Measurements from ENCODE around the gene BCL10. TPM values are rescaled to one million over a fixed set of nuclear protein-coding genes. Genes with fewer than 3 reads are reported as not detected.
"Not testable (repeated sequence)": the region's sequence is repeated elsewhere in the genome, so short reads cannot be mapped to it uniquely, and the experiment has no call there.

The BCL10 gene
- total and polyA plus RNA-seq, 2 of the 8 experiments (the other 6 are each of a cell fraction or from before 2014, with no cell fraction given), result 7.4 to 29.6 TPM

DNA sequence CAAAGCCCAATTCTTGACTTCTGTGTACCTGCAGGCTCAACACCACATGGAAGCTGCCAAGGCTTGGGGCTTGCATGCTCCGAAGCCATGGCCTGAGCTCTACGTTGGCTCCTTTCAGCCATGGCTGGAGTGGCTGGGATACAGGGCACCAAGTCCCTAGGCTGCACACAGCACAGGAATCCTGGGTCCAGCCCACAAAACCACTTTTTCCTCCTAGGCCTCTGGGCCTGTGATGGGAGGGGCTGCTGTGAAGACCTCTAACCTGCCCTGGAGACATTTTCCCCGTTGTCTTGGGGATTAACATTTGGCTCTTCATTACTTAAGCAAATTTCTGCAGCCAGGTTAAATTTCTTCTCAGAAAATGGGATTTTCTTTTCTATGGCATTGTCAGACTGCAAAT is 27.4 kb downstream of the BCL10 start:
- FAIRE-seq; H2BK5ac ChIP-seq (ENCODE audit: low read depth, low read length); H3K18ac ChIP-seq (ENCODE audit: extremely low read depth, low read length); H3K79me1 ChIP-seq (ENCODE audit: low read depth, low read length); H2AFZ ChIP-seq (ENCODE audit: low read length); H2BK20ac ChIP-seq (ENCODE audit: low read length); H4K20me1 ChIP-seq (replicated peaks in 1 of 2; ENCODE audit: control insufficient read depth in 1 of 2, insufficient read depth in 2 of 2, low read length in 2 of 2); H3K27ac ChIP-seq (ENCODE audit: low read depth, low read length); H4K5ac ChIP-seq (ENCODE audit: insufficient read length, low read depth, low read length); H3K4me2 ChIP-seq (ENCODE audit: insufficient read depth in 1 of 2, low read depth in 2 of 2, low read length in 2 of 2); H3K4ac ChIP-seq (replicated peaks; ENCODE audit: insufficient read length, low read depth, low read length); H3K4me3 ChIP-seq (ENCODE audit: extremely low read depth in 1 of 4, insufficient read depth in 2 of 4, low read depth in 3 of 4, low read length in 4 of 4); H3K23ac ChIP-seq (ENCODE audit: insufficient read length); H2BK120ac ChIP-seq (replicated peaks; ENCODE audit: low read depth, low read length); H3K23me2 ChIP-seq (ENCODE audit: low read depth, low read length); H3K4me1 ChIP-seq (replicated peaks in 1 of 4; ENCODE audit: control insufficient read depth in 3 of 4, insufficient read depth in 4 of 4, low read length in 3 of 4); H4K91ac ChIP-seq (replicated peaks; ENCODE audit: insufficient read length, low read length); H3K56ac ChIP-seq (replicated peaks; ENCODE audit: insufficient read length, low read depth, low read length); H2AK5ac ChIP-seq (ENCODE audit: low read depth, low read length); H3K9ac ChIP-seq (replicated peaks in 1 of 4; ENCODE audit: extremely low read depth in 1 of 4, low read depth in 3 of 4, low read length in 3 of 4); H2BK15ac ChIP-seq (ENCODE audit: low read length); DNase-seq (ENCODE audit: low read depth in 1 of 2, low spot score in 2 of 2); H3K79me2 ChIP-seq (ENCODE audit: control insufficient read depth in 1 of 2, insufficient read depth in 2 of 2, low read length in 2 of 2); H3K27me3 ChIP-seq (replicated peaks in 1 of 4; ENCODE audit: control insufficient read depth in 3 of 4, extremely low read depth in 1 of 4, insufficient read depth in 3 of 4, low read length in 3 of 4); H3K9me3 ChIP-seq (ENCODE audit: insufficient read depth in 2 of 2, low read depth in 1 of 2, low read length in 1 of 2); H2BK12ac ChIP-seq (ENCODE audit: low read depth, low read length); H3K14ac ChIP-seq (ENCODE audit: insufficient read length); H4K8ac ChIP-seq (ENCODE audit: extremely low read depth, insufficient read depth, low read length): not testable (repeated sequence)
- WGBS, 2 experiments (ENCODE audit: extremely low coverage in 1 of 2, insufficient coverage in 1 of 2, insufficient read length in 1 of 2, insufficient replicate concordance in 2 of 2, low coverage in 1 of 2, low lambda C conversion rate in 2 of 2, missing lambda C conversion rate in 1 of 2), result 97% methylated on average over 3 of the region's 3 CpGs; no CpG with 5 or more reads in 1 of the 2 experiments
- ChIA-PET CTCF (ENCODE audit: partially characterized antibody) (interaction anchor here (0.6 to 10.5 kb wide), 5 partner anchors 7 to 305 kb away, joined by 3 to 115 read pairs (median 17); partner anchors contain the start of gene C1orf52), POLR2A (ENCODE audit: partially characterized antibody) (interaction anchor here (1.3 kb wide), 1 partner anchor 10 kb away, joined by 3 read pairs; the partner anchor contains the start of gene C1orf52)
- H3K36me3 ChIP-seq (ENCODE audit: control insufficient read depth in 2 of 4, insufficient read depth in 4 of 4, low read length in 3 of 4), result peaks cover 2 to 32% (median 8%) of the 10 kb centered on the region in 4 experiments; a peak in 5 of 8 replicates

Data from H1 (cell line).